ENCODE results near the gene TCEA3. TPM values are rescaled to one million over a fixed set of nuclear protein-coding genes. Genes with fewer than 3 reads are reported as not detected.

The TCEA3 gene
- total and polyA plus RNA-seq, 8 donors: 70.8 to 143 (median 116) TPM

GRCh38 chr1:23367451-23367790, 57.1 kb downstream of the TCEA3 start:
- WGBS, 2 donors: 18 to 21% methylated on average over 9 of the region's 9 CpGs
- no peak for FAIRE-seq
- H3K4me3 ChIP-seq: peak overlapping the region; percentile 84 to 87 (median 85)
- DNase-seq: peak in 1 of 6 donors; percentile 21
- intact Hi-C loops (cut with DNase I): no loop called here
- H3K4me1 ChIP-seq: peaks cover 4 to 28% (median 26%) of the 10 kb centered on the region in 3 donors
- no peak for TF ChIP-seq CTCF (IDR thresholded peaks at IDR 0.05)
- H3K9me3 ChIP-seq: peaks cover 0 to 4% (median 2%) of the 10 kb centered on the region in 4 donors
- H3K27ac ChIP-seq: peak overlapping the region; percentile 90 to 97 (median 96)
- no peaks in the 10 kb centered on the region for H3K27me3 ChIP-seq
- ATAC-seq: peak in 1 of 4 donors; percentile 0
- peaks cover 4 to 15% (median 11%) of the 10 kb centered on the region in 3 donors for H3K36me3 ChIP-seq

GRCh38 chr1:23366598-23366997, 58.0 kb downstream of the TCEA3 start:
- FAIRE-seq (no peak), DNase-seq (no peak), ATAC-seq (no peak)
- Histone ChIP-seq H3K9me3 (peaks cover 0 to 4% (median 2%) of the 10 kb centered on the region in 4 donors), H3K4me3 (peak overlapping the region in 2 of 4 donors; percentile 84 to 87), H3K36me3 (peaks cover 4 to 23% (median 18%) of the 10 kb centered on the region in 3 donors), H3K27ac (peak overlapping the region in 1 of 4 donors; percentile 97), H3K4me1 (peaks cover 4 to 27% (median 26%) of the 10 kb centered on the region in 3 donors), H3K27me3 (no peaks in the 10 kb centered on the region)
- 22 to 41% methylated on average over 5 of the region's 5 CpGs for WGBS, 2 donors
- no peak for TF ChIP-seq CTCF (IDR thresholded peaks at IDR 0.05)
- intact Hi-C loops (cut with DNase I): no loop called here

- Histone ChIP-seq H3K27me3 (no peaks in the 10 kb centered on the region), H3K4me3 (no peak overlapping the region), H3K9me3 (peaks cover 0 to 6% (median 2%) of the 10 kb centered on the region in 4 donors), H3K4me1 (peaks cover 4 to 23% (median 21%) of the 10 kb centered on the region in 3 donors), H3K36me3 (peaks cover 4 to 28% (median 18%) of the 10 kb centered on the region in 3 donors), H3K27ac (no peak overlapping the region)
- intact Hi-C loops (cut with DNase I): no loop called here
- 79 to 91% methylated on average over 2 of the region's 2 CpGs for WGBS, 2 donors
- DNase-seq: no peak
- TF ChIP-seq CTCF (IDR thresholded peaks at IDR 0.05): no peak
- no peak for FAIRE-seq
- ATAC-seq: no peak
Measured at GRCh38 chr1:23366146-23366545, 58.4 kb downstream of the TCEA3 start.

- Histone ChIP-seq H3K4me3 (no peak overlapping the region), H3K36me3 (peaks cover 4 to 30% (median 18%) of the 10 kb centered on the region in 3 donors), H3K27me3 (no peaks in the 10 kb centered on the region), H3K4me1 (peaks cover 4 to 10% (median 8%) of the 10 kb centered on the region in 3 donors), H3K9me3 (peaks cover 0 to 6% (median 2%) of the 10 kb centered on the region in 4 donors), H3K27ac (no peak overlapping the region)
- TF ChIP-seq CTCF (IDR thresholded peaks at IDR 0.05): no peak
- DNase-seq (peak in 1 of 6 donors; percentile 2), FAIRE-seq (no peak), ATAC-seq (no peak)
- intact Hi-C loops (cut with DNase I): no loop called here
- WGBS, 2 donors: 97 to 99% methylated on average over 13 of the region's 13 CpGs
Measured at GRCh38 chr1:23362218-23362713, 62.3 kb downstream of the TCEA3 start.

GRCh38 chr1:23358310-23358875, 66.2 kb downstream of the TCEA3 start:
- no peak overlapping the region for H3K4me3 ChIP-seq
- FAIRE-seq (no peak), ATAC-seq (no peak), DNase-seq (no peak)
- H3K9me3 ChIP-seq: peaks cover 0 to 4% (median 1%) of the 10 kb centered on the region in 4 donors
- H3K36me3 ChIP-seq: peaks cover 0 to 25% (median 11%) of the 10 kb centered on the region in 3 donors
- no peaks in the 10 kb centered on the region for H3K4me1 ChIP-seq
- TF ChIP-seq CTCF (IDR thresholded peaks at IDR 0.05): no peak
- no peaks in the 10 kb centered on the region for H3K27me3 ChIP-seq
- WGBS, 2 donors: 98 to 100% methylated on average over 3 of the region's 3 CpGs
- intact Hi-C loops (cut with DNase I): no loop called here
- H3K27ac ChIP-seq: no peak overlapping the region

Data from pancreas (tissue), 10 donors.